H1 (cell line): ENCODE results near the gene ARHGAP10.

Experiments used
- EZH2 ChIP-seq: fragments of 200-600 bp; sonication (generic); IDR thresholded peaks from 2 replicates; pipeline ENCODE4 v1.7.1; 2012; ENCODE audit warnings: low read depth, mild to moderate bottlenecking, moderate library complexity, low read length, inconsistent platforms; ENCODE audit not compliant: severe bottlenecking
- GTF2F1 ChIP-seq: IDR thresholded peaks from 2 replicates; pipeline ENCODE4 v1.6.1; 2012; ENCODE audit warnings: low read depth, low read length, improper control_type of control experiment, borderline replicate concordance

GRCh38 chr4:147683717-147684700 lies 47.9 kb upstream of the ARHGAP10 start, which contains the start of gene PRMT9:
- TF ChIP-seq EZH2, result no peak
- no peak for TF ChIP-seq GTF2F1
